ENCODE results near the gene ADRA2C.

Gene ADRA2C

DNA sequence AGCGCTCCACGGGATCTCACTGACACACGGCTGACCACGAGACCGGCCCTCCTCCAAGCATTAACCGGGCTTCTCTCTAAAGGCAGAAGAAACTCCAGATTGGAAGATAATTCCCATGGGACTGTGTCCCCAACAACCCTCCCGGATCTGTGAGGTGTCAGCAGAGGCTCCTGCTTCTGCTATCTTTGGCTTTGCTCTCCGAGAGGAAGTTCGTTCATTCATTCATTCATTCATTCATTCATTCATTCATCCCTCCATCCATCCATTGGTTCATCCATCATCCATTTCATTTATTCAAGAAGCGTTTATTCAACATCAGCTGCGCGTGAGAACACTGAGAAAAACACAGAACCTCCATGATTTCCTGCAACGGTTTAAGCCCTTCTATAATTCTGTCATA, 11.5 kb downstream of the ADRA2C start:
- TF ChIP-seq, protein P1, sequence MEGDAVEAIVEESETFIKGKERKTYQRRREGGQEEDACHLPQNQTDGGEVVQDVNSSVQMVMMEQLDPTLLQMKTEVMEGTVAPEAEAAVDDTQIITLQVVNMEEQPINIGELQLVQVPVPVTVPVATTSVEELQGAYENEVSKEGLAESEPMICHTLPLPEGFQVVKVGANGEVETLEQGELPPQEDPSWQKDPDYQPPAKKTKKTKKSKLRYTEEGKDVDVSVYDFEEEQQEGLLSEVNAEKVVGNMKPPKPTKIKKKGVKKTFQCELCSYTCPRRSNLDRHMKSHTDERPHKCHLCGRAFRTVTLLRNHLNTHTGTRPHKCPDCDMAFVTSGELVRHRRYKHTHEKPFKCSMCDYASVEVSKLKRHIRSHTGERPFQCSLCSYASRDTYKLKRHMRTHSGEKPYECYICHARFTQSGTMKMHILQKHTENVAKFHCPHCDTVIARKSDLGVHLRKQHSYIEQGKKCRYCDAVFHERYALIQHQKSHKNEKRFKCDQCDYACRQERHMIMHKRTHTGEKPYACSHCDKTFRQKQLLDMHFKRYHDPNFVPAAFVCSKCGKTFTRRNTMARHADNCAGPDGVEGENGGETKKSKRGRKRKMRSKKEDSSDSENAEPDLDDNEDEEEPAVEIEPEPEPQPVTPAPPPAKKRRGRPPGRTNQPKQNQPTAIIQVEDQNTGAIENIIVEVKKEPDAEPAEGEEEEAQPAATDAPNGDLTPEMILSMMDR (IDR thresholded peaks at IDR 0.05): no peak
- Histone ChIP-seq H3K27ac (no peak overlapping the region), H3K4me3 (no peak overlapping the region)
- DNase-seq (ENCODE audit: low spot score): no peak

DNA sequence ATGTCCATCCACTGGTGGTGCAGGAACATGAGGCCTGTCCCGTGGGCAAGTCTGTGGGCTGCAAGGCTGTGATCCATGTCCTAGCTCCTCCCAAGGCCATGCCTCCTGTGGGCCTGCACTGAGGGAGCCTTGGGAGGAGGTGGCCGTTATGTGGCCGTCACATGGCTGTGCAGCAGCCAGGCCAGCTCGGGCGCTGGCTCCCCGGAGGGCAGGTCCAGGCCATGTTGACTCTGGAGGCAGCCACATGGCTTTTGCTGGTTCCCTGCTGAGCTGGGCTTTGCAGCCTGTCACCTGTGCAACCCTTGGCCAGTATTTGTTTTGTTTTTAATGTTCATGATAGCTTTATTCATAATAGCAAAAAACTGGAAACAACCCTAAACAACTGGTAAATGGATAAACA, 13.3 kb downstream of the ADRA2C start:
- Histone ChIP-seq H3K27ac (no peak overlapping the region), H3K4me3 (no peak overlapping the region)
- no peak for DNase-seq (ENCODE audit: low spot score)
- TF ChIP-seq, protein P1 (IDR thresholded peaks at IDR 0.05): no peak

DNA sequence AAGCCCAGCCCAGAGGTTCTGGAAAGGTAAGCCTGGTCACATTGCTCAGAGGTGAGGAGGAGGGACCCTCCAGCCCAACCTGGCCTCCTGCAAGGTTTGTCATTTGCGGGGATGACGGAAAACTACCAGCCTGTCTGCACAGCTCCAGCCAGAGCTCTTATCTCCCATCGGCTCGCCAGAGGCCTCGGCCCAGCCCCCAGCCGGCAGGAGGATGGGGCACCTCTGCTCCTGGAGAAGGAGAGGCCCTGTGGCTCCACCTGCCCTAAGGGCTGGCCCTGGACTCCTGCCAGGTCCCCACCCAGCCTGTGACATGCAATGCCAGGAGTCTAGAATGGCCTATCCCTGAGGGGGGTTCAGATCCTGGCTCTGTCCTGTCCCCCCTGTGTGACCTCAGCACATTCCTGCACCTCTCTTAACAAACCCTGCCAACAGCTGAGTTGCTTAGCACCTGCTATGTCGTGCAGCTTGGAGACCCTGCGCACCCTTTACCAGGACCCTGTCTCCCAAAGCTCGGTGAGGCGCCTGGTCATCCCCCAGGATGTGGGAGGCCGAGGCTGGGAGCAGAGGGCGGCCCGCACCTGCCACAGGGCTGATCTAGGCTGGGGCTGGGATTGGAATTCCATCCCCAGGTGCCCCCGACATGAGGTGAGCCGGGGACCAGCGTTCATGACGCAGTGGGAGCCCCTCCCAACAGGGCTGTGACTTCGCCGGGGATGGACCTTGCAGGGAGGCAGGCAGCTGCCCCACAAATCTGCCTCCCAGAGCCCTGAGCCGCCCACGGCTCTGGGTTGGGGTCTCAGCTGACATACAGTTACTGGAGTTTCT, 14.4 kb downstream of the ADRA2C start:
- DNase-seq (ENCODE audit: low spot score): no peak
- TF ChIP-seq, protein P1 (IDR thresholded peaks at IDR 0.05): no peak
- Histone ChIP-seq H3K27ac (no peak overlapping the region), H3K4me3 (no peak overlapping the region)

DNA sequence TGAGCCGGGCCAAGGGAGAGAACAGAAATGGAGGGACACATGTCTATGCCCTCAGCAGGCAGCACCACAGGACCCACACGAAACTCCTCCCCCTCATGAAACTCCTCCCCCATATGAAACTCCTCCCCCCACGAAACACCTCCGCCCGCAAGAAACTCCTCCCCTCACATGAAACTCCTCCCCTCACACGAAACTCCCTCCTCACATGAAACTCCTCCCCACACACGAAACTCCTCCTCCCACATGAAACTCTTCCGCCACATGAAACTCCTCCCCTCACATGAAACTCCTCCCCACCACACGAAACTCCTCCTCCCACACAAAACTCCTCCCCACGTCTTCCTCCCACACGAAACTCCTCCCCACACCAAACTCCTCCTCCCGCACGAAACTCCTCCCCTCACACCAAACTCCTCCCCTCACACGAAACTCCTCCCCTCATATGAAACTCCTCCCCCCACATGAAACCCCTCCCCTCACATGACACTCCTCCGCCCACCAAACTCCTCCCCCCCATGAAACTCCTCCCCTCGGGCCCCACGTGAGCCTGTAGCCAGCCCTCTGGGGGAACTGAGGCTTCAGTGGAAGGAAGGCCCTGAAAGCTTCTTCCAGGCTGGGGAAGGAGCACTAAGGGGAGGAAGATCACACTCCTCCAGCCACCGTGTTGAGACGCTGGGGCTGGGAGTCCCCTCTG, 15.2 kb downstream of the ADRA2C start:
- no peak for DNase-seq (ENCODE audit: low spot score)
- TF ChIP-seq, protein P1 (IDR thresholded peaks at IDR 0.05): no peak
- Histone ChIP-seq H3K4me3 (no peak overlapping the region), H3K27ac (no peak overlapping the region)

DNA sequence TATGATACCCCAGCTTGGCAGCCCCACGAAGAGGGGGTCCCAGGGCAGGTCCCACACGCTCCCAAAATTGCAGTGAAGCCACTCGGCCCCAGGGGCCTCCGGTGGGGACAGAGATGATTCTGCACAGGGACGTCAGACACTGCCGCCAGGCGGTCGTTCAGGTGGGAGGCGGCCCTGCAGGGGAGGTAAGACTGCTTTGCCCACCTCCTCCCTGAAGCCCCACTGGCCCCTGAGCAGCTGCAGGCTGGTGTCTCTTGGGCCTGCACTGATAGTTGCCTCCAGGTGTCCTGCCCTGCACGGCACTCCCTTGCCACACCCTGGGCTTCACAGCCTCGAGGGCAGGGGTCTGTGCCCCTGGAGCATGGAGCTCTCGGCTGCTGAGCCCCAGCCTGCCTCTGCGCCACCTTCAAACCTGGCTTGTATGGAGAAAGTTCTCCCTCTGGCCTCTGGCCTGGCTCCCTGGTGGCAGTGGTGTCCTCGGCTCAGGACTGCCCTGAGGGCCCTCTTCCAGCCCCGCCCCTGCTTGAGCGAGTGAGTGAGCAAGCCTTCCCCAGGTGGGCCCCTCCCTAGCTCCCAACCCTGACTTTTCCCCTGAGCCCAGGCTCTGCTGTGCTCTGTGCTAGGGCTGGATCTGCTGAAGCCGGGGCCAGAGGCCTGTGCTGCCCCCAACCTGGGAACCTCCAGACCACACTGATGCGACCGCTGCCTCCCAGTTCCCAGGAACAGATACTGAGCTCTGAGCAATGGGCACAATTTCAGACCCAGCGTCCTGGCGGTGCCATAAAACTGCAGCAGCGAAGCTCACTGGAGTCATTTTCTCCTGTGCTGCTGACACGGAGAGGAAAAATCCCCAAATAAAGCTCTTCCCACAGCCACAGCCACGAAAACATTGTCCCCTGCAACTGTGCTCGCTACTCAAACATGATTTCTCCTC, 16.1 kb downstream of the ADRA2C start:
- Histone ChIP-seq H3K4me3 (no peak overlapping the region), H3K27ac (no peak overlapping the region)
- TF ChIP-seq, protein P1 (IDR thresholded peaks at IDR 0.05): no peak
- no peak for DNase-seq (ENCODE audit: low spot score)

DNA sequence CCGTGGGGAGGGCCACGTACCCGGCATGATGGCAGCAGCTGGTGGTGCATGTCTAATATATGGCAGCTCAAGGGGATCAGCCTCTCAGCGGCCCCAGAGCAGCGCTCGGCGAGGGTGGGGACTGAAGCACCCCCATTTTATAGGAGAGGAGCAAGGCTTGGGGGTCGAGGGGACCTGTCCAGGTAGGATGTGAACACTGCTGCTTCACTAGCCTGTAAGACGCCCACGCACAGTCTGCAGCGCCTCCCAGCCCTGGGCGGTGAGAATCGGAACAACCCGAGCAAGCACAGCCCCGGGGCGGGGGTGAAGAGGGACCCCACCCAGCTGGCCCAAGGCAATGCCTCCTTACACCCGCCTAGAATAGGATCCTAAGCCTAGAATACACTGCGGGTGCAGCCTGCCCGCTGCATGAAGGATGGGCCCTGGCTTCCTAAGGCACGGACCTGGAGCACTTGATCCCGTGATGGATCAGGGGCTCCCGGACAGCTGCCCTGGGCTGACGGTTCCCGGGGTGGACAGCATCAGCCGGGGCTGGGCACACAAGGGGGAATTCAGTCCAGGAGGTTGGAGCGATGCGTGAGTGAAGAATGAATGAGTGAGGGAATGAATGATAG, 17.6 kb downstream of the ADRA2C start:
- TF ChIP-seq, protein P1 (IDR thresholded peaks at IDR 0.05): peak; percentile 10
- no peak overlapping the region for H3K27ac ChIP-seq
- no peak overlapping the region for H3K4me3 ChIP-seq
- no peak for DNase-seq (ENCODE audit: low spot score)
